SIG-M5 treated with dmso at 0.1 percent for 504 hours (cell line): Measurements from ENCODE around the gene COLGALT1.
A peak's percentile ranks its signal among the peaks of the same experiment; 100 is the strongest.
"Not testable (repeated sequence)": the region's sequence is repeated elsewhere in the genome, so short reads cannot be mapped to it uniquely, and the experiment has no call there.

Experiments
- DNase-seq: peaks from one replicate; lab custom pipeline; 2025; ENCODE audit not compliant: unreplicated experiment; lab: John Stamatoyannopoulos, UW

Gene COLGALT1

GRCh38 chr19:17532116-17532515, 23.3 kb upstream of the COLGALT1 start:
- no peak for DNase-seq

- no peak for DNase-seq
Observed at GRCh38 chr19:17532557-17532956, 22.9 kb upstream of the COLGALT1 start.

GRCh38 chr19:17534767-17535166, 20.7 kb upstream of the COLGALT1 start:
- no peak for DNase-seq

- DNase-seq, result no peak
Observed at GRCh38 chr19:17536955-17537354, 18.5 kb upstream of the COLGALT1 start.

GRCh38 chr19:17538684-17539237, 16.7 kb upstream of the COLGALT1 start:
- no peak for DNase-seq

GRCh38 chr19:17539238-17540117, 16.0 kb upstream of the COLGALT1 start:
- DNase-seq, result peak; percentile 92

- DNase-seq, result no peak
Observed at GRCh38 chr19:17540174-17540573, 15.3 kb upstream of the COLGALT1 start.

- no peak for DNase-seq
Observed at GRCh38 chr19:17541184-17541759, 14.2 kb upstream of the COLGALT1 start.

- DNase-seq, result no peak
Observed at GRCh38 chr19:17542042-17542441, 13.4 kb upstream of the COLGALT1 start.

- no peak for DNase-seq
Observed at GRCh38 chr19:17542793-17543582, 12.5 kb upstream of the COLGALT1 start.

- no peak for DNase-seq
Observed at GRCh38 chr19:17543986-17544385, 11.5 kb upstream of the COLGALT1 start.

- DNase-seq, result no peak
Observed at GRCh38 chr19:17544418-17544817, 11.0 kb upstream of the COLGALT1 start.

- no peak for DNase-seq
Observed at GRCh38 chr19:17548145-17548544, 7.3 kb upstream of the COLGALT1 start.

- no peak for DNase-seq
Observed at GRCh38 chr19:17549085-17549740, 6.2 kb upstream of the COLGALT1 start.

GRCh38 chr19:17550076-17550667, 5.3 kb upstream of the COLGALT1 start:
- no peak for DNase-seq

- DNase-seq, result not testable (repeated sequence)
Observed at GRCh38 chr19:17552735-17553134, 2.7 kb upstream of the COLGALT1 start.

GRCh38 chr19:17553256-17553655, 2.2 kb upstream of the COLGALT1 start:
- DNase-seq, result no peak

GRCh38 chr19:17554968-17555479, 425 bp upstream of the COLGALT1 start:
- DNase-seq, result no peak

GRCh38 chr19:17555929-17556813, 722 bp downstream of the COLGALT1 start:
- DNase-seq, result peak; percentile 80
